Choroid plexus epithelial cell (primary cell): ENCODE results near the gene KRT4.

Experiments
- DNase-seq: peaks from one replicate; pipeline ENCODE4 v3.0.0-alpha.2; 2010; ENCODE audit warnings: low read depth
- H3K4me3 ChIP-seq: 2 replicates; pipeline ENCODE4 v1.5.1; 2011; ENCODE audit warnings: low read depth, mild to moderate bottlenecking, control low read depth, low read length, moderate library complexity
- CTCF ChIP-seq: conservative IDR thresholded peaks from 2 replicates; pipeline ENCODE4 v1.5.1; 2011; ENCODE audit warnings: low read depth, mild to moderate bottlenecking, control low read depth, inconsistent platforms, low read length, moderate library complexity

KRT4 gene

GRCh38 chr12:52826611-52827498, 12.9 kb upstream of the KRT4 start:
- DNase-seq = no peak
- no peak overlapping the region for H3K4me3 ChIP-seq
- TF ChIP-seq CTCF = no peak

- no peak for TF ChIP-seq CTCF
- DNase-seq = no peak
- no peak overlapping the region for H3K4me3 ChIP-seq
Observed at GRCh38 chr12:52825961-52826360, 12.0 kb upstream of the KRT4 start.

GRCh38 chr12:52824741-52825410, 11.0 kb upstream of the KRT4 start:
- no peak for TF ChIP-seq CTCF
- no peak overlapping the region for H3K4me3 ChIP-seq
- no peak for DNase-seq

GRCh38 chr12:52823761-52824450, 10.0 kb upstream of the KRT4 start:
- TF ChIP-seq CTCF = no peak
- DNase-seq = no peak
- no peak overlapping the region for H3K4me3 ChIP-seq

- no peak overlapping the region for H3K4me3 ChIP-seq
- no peak for TF ChIP-seq CTCF
- DNase-seq = no peak
Observed at GRCh38 chr12:52822771-52823510, 9.0 kb upstream of the KRT4 start.

- TF ChIP-seq CTCF = no peak
- no peak for DNase-seq
- no peak overlapping the region for H3K4me3 ChIP-seq
Observed at GRCh38 chr12:52821826-52822660, 8.1 kb upstream of the KRT4 start.
